ENCODE results near the gene PDGFRA. TPM values are rescaled to one million over a fixed set of nuclear protein-coding genes. Genes with fewer than 3 reads are reported as not detected.

The PDGFRA gene
- total and polyA plus RNA-seq, 10 of the 15 experiments (the other 5 are each of a cell fraction or from before 2014, with no cell fraction given), result 0.01 to 0.28 (median 0.06) TPM; not detected in 5

GRCh38 chr4:54228546-54228945 lies 547 bp upstream of the PDGFRA start:
- CTCF ChIA-PET, result interaction anchor here (1.3 to 1.4 kb wide), 2 partner anchors 298 to 320 kb away, joined by 6 to 7 read pairs; no protein-coding TSS in a partner anchor
- ATAC-seq, result no peak
- RAD21 ChIA-PET (ENCODE audit: unreplicated experiment), result interaction anchor here (1.0 kb wide), 1 partner anchor 522 kb away, joined by 4 read pairs; no protein-coding TSS in a partner anchor
- intact Hi-C loops (cut with micrococcal nuclease; ENCODE audit: unreplicated experiment) (loop anchor here (2.0 to 5.0 kb wide), 2 partner anchors 521 to 1032 kb away; no protein-coding TSS in a partner anchor), in situ Hi-C loops (cut with MboI) (loop anchor here (5.0 to 10.0 kb wide), 5 partner anchors 301 to 1851 kb away; no protein-coding TSS in a partner anchor)
- Histone ChIP-seq H3K79me2 (ENCODE audit: control insufficient read depth, insufficient read depth, low read length) (no peaks in the 10 kb centered on the region), H3K27ac (ENCODE audit: control insufficient read depth, insufficient read depth) (no peak overlapping the region), H3K4me1 (ENCODE audit: control insufficient read depth, insufficient read depth, low read length) (peaks cover 4% of the 10 kb centered on the region; the same call in 1 of the 2 replicates), H2AFZ (ENCODE audit: control insufficient read depth, low read depth, low read length) (no peak overlapping the region), H3K36me3 (ENCODE audit: control insufficient read depth in 2 of 2, insufficient read depth in 2 of 2, low read length in 1 of 2) (no peaks in the 10 kb centered on the region), H3K9ac (ENCODE audit: control insufficient read depth, insufficient read depth, low read length) (no peak overlapping the region), H3K9me3 (replicated peaks; ENCODE audit: control insufficient read depth, insufficient read depth, low read length) (no peaks in the 10 kb centered on the region; the same call in 2 of the 3 replicates), H4K20me1 (ENCODE audit: control insufficient read depth, insufficient read depth) (no peaks in the 10 kb centered on the region), H3K27me3 (replicated peaks in 1 of 2; ENCODE audit: control insufficient read depth in 2 of 2, insufficient read depth in 2 of 2, low read length in 1 of 2) (peaks cover 31 to 32% of the 10 kb centered on the region in 2 experiments), H3K4me3 (no peak overlapping the region), H3K4me2 (ENCODE audit: control insufficient read depth, insufficient read depth) (no peak overlapping the region)
- no peak for FAIRE-seq
- SMC1A ChIA-PET (ENCODE audit: uncharacterized antibody, unreplicated experiment), result interaction anchor here (0.9 to 1.0 kb wide), 2 partner anchors 13 to 869 kb away, joined by 3 to 4 read pairs; no protein-coding TSS in a partner anchor
- POLR2A ChIA-PET, result interaction anchor here (0.8 kb wide), 1 partner anchor 574 kb away, joined by 4 read pairs; no protein-coding TSS in a partner anchor
- DNase-seq (ENCODE audit: low read depth, low spot score), result no peak
- TF ChIP-seq, protein P1, sequence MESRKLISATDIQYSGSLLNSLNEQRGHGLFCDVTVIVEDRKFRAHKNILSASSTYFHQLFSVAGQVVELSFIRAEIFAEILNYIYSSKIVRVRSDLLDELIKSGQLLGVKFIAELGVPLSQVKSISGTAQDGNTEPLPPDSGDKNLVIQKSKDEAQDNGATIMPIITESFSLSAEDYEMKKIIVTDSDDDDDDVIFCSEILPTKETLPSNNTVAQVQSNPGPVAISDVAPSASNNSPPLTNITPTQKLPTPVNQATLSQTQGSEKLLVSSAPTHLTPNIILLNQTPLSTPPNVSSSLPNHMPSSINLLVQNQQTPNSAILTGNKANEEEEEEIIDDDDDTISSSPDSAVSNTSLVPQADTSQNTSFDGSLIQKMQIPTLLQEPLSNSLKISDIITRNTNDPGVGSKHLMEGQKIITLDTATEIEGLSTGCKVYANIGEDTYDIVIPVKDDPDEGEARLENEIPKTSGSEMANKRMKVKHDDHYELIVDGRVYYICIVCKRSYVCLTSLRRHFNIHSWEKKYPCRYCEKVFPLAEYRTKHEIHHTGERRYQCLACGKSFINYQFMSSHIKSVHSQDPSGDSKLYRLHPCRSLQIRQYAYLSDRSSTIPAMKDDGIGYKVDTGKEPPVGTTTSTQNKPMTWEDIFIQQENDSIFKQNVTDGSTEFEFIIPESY (IDR thresholded peaks at IDR 0.05), result no peak
- TF ChIP-seq SIN3A (IDR thresholded peaks at IDR 0.05; ENCODE audit: low read depth, low read length) (no peak), ZNF207 (IDR thresholded peaks at IDR 0.05; ENCODE audit: borderline replicate concordance) (no peak), KAT2A (conservative IDR thresholded peaks at IDR 0.05; ENCODE audit: control insufficient read depth, low read depth, low read length) (no peak), EED (IDR thresholded peaks at IDR 0.05; ENCODE audit: low read depth) (no peak), ZNF24 (IDR thresholded peaks at IDR 0.05) (no peak), NFXL1 (IDR thresholded peaks at IDR 0.05; ENCODE audit: borderline replicate concordance) (no peak), NR2C2 (IDR thresholded peaks at IDR 0.05; ENCODE audit: borderline replicate concordance, control insufficient read depth, insufficient read length, low read depth) (no peak), ZSCAN29 (IDR thresholded peaks at IDR 0.05) (no peak), LARP7 (IDR thresholded peaks at IDR 0.05) (no peak), NR2F1 (conservative IDR thresholded peaks at IDR 0.05) (no peak), ZNF384 (IDR thresholded peaks at IDR 0.05; ENCODE audit: borderline replicate concordance, low read depth, low read length) (no peak)
- TF ChIP-seq, protein P2, sequence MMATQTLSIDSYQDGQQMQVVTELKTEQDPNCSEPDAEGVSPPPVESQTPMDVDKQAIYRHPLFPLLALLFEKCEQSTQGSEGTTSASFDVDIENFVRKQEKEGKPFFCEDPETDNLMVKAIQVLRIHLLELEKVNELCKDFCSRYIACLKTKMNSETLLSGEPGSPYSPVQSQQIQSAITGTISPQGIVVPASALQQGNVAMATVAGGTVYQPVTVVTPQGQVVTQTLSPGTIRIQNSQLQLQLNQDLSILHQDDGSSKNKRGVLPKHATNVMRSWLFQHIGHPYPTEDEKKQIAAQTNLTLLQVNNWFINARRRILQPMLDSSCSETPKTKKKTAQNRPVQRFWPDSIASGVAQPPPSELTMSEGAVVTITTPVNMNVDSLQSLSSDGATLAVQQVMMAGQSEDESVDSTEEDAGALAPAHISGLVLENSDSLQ (IDR thresholded peaks at IDR 0.05), result no peak
- TF ChIP-seq, protein P3, sequence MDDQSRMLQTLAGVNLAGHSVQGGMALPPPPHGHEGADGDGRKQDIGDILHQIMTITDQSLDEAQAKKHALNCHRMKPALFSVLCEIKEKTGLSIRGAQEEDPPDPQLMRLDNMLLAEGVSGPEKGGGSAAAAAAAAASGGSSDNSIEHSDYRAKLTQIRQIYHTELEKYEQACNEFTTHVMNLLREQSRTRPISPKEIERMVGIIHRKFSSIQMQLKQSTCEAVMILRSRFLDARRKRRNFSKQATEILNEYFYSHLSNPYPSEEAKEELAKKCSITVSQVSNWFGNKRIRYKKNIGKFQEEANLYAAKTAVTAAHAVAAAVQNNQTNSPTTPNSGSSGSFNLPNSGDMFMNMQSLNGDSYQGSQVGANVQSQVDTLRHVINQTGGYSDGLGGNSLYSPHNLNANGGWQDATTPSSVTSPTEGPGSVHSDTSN (IDR thresholded peaks at IDR 0.05; ENCODE audit: insufficient replicate concordance, low read depth, low read length), result no peak
- BruUV-seq (replicated peaks), result no TSS peak
- WGBS (ENCODE audit: insufficient coverage, insufficient replicate concordance, low lambda C conversion rate, missing lambda C conversion rate), result 11% methylated on average over 8 of the region's 8 CpGs
